T-cell (primary cell): Measurements from ENCODE around the gene SPOP. TPM values are rescaled to one million over a fixed set of nuclear protein-coding genes. Genes with fewer than 3 reads are reported as not detected.

Experiments
- ATAC-seq, 4 experiments: fragments of 200-7000 bp in 3 of 4; fragments of 150-1000 bp in 1 of 4; cut with Tn5 transposase; replicated peaks in 1 of 4; 1 replicate in 3 of 4; 2 replicates in 1 of 4; pipeline ENCODE4 v1.10.0; 2021; ENCODE audit warnings: moderate library complexity in 3 of 4, mild to moderate bottlenecking in 2 of 4, moderate number of reproducible peaks in 1 of 4
- CTCF ChIA-PET, 2 donors: fragments of 300-600 bp; sonication (Branson Sonifier 250); formaldehyde crosslinking; loops; one replicate each; lab custom pipeline; 2022; ENCODE audit warnings: antibody characterized with exemption in 2 of 2; lab: Charles Lee
- POLR2A ChIA-PET, 2 donors: fragments of 300-600 bp; sonication (Branson Sonifier 250); formaldehyde crosslinking; loops; one replicate each; lab custom pipeline; 2022; ENCODE audit warnings: antibody characterized with exemption in 2 of 2; lab: Charles Lee
- DNase-seq, 35 experiments: peaks; one replicate each; pipeline versions ENCODE4 v3.0.0 to v3.0.0-alpha.2; 2013 to 2023
- H3K27ac ChIP-seq: one replicate; pipeline ENCODE4 v1.5.1; 2013; ENCODE audit warnings: low read length
- H3K27me3 ChIP-seq, 2 experiments: replicated peaks in 1 of 2; 1 replicate in 1 of 2; 2 replicates in 1 of 2; pipeline versions ENCODE4 v1.6.1 to v1.7.0; 2013; ENCODE audit warnings: low read length in 1 of 2, mixed read lengths in 1 of 2; ENCODE audit not compliant: control insufficient read depth in 2 of 2, insufficient read depth in 2 of 2; ENCODE audit errors: extremely low read depth in 1 of 2
- H3K36me3 ChIP-seq, 2 donors: 1 replicate in 1 of 2; 2 replicates in 1 of 2; pipeline versions ENCODE4 v1.6.1 to v1.7.0; 2013; ENCODE audit warnings: low read length in 1 of 2; ENCODE audit not compliant: control insufficient read depth in 2 of 2, insufficient read depth in 1 of 2; ENCODE audit errors: extremely low read depth in 1 of 2
- H3K4me1 ChIP-seq, 2 experiments: 1 replicate in 1 of 2; 2 replicates in 1 of 2; pipeline versions ENCODE4 v1.6.1 to v1.7.0; 2013; ENCODE audit warnings: low read length in 2 of 2, mixed read lengths in 1 of 2; ENCODE audit not compliant: insufficient read depth in 2 of 2, control insufficient read depth in 1 of 2; ENCODE audit errors: extremely low read depth in 1 of 2
- H3K4me3 ChIP-seq, 2 donors: 1 replicate in 1 of 2; 2 replicates in 1 of 2; pipeline versions ENCODE4 v1.5.1 to v1.7.0; 2013; ENCODE audit warnings: mild to moderate bottlenecking in 2 of 2, low read length in 1 of 2, moderate library complexity in 1 of 2; ENCODE audit not compliant: control insufficient read depth in 1 of 2; ENCODE audit errors: extremely low read depth in 1 of 2
- H3K9me3 ChIP-seq: 2 replicates; pipeline ENCODE4 v1.7.0; 2013
- H3K27ac Mint-ChIP-seq, 2 donors: one replicate each; pipeline ENCODE4 v1.8.0; 2020 to 2021; ENCODE audit warnings: mild to moderate bottlenecking in 2 of 2, mixed read lengths in 2 of 2
- H3K27me3 Mint-ChIP-seq, 2 donors: one replicate each; pipeline ENCODE4 v1.8.0; 2021 to 2022; ENCODE audit warnings: mixed read lengths in 2 of 2
- H3K36me3 Mint-ChIP-seq: one replicate; pipeline ENCODE4 v1.8.0; 2021; ENCODE audit warnings: mixed read lengths
- H3K4me1 Mint-ChIP-seq, 3 donors: one replicate each; pipeline ENCODE4 v1.8.0; 2020 to 2022; ENCODE audit warnings: mixed read lengths in 3 of 3, mild to moderate bottlenecking in 1 of 3
- H3K4me3 Mint-ChIP-seq, 3 donors: one replicate each; pipeline ENCODE4 v1.8.0; 2020 to 2022; ENCODE audit warnings: mild to moderate bottlenecking in 3 of 3, mixed read lengths in 3 of 3, moderate library complexity in 3 of 3
- H3K9me3 Mint-ChIP-seq, 3 donors: one replicate each; pipeline ENCODE4 v1.8.0; 2020 to 2022; ENCODE audit warnings: mixed read lengths in 3 of 3
- WGBS: methylation state at CpG from one replicate; pipeline ENCODE4 v1.1.5; 2013; ENCODE audit warnings: missing lambda C conversion rate; ENCODE audit not compliant: insufficient coverage; 5-methylcytosine and 5-hydroxymethylcytosine counted together
- total RNA-seq, 35 experiments: library from RNA in 6 of 35; stranded (reverse) in 6 of 35; fragments of 120-200 nt in 1 of 35; gene quantifications; one replicate each; pipeline versions ENCODE4 v1.2.1 to v1.2.4 and lab custom pipeline; 2013 to 2026

Gene SPOP
- total RNA-seq, 5 donors from 2014 or later (not counting 1 experiment from before 2014, with no cell fraction given): 67.1 to 80.4 (median 71.5) TPM

- Histone ChIP-seq H3K9me3 (no peaks in the 10 kb centered on the region), H3K4me1 (peaks cover 0 to 29% of the 10 kb centered on the region in 2 experiments), H3K4me3 (no peak overlapping the region), H3K27me3 (no peaks in the 10 kb centered on the region), H3K27ac (no peak overlapping the region), H3K36me3 (peaks cover 24 to 85% of the 10 kb centered on the region in 2 donors)
- WGBS: 100% methylated on average over 3 of the region's 3 CpGs
- DNase-seq: no peak
- Mint-ChIP-seq H3K9me3 (no peaks in the 10 kb centered on the region), H3K27ac (peak overlapping the region in 1 of 2 donors; percentile 77), H3K4me1 (peaks cover 27 to 45% (median 39%) of the 10 kb centered on the region in 3 donors), H3K27me3 (no peaks in the 10 kb centered on the region), H3K36me3 (peaks cover 56% of the 10 kb centered on the region), H3K4me3 (no peak overlapping the region)
- POLR2A ChIA-PET: no interaction called here
- ATAC-seq: no peak
- CTCF ChIA-PET: interaction anchor here in 1 of 2 donors (0.6 to 1.1 kb wide), 2 partner anchors 65 to 164 kb away, joined by 3 to 4 read pairs; no protein-coding TSS in a partner anchor
Observed at GRCh38 chr17:49722066-49722465, 44.2 kb upstream of the SPOP start.

DNA sequence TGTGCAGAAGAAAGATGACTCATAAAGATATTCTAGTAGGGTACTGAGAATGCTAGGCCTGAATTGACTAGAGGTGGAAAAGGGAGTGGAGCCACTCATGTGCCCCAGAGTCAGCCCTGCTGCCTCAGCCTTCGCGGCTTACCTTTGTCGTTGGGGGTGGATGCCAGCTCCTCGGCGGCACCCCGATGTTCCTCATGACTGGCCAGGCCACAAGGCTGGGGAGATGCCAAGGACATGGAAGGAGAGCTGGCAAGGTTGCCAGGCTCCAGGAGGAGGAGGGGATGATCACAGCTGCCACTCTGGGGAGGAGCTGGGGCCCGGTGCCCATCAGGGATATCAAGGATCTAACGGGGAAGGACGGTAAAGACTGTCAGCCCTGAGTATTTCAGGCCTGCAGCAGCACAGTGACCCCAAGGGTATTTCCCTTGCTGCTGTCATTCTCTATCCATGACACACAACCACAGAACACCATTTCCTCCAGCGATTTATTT lies 39.5 kb upstream of the SPOP start:
- Histone ChIP-seq H3K4me3 (no peak overlapping the region), H3K27me3 (no peaks in the 10 kb centered on the region), H3K27ac (peak overlapping the region; percentile 92), H3K9me3 (no peaks in the 10 kb centered on the region), H3K36me3 (peaks cover 20 to 89% of the 10 kb centered on the region in 2 donors), H3K4me1 (peaks cover 0 to 55% of the 10 kb centered on the region in 2 experiments)
- CTCF ChIA-PET: interaction anchor here (0.6 to 1.5 kb wide), 2 partner anchors 9 to 286 kb away, joined by 3 to 6 read pairs; partner anchors contain the start of gene SLC35B1 (in 1 of the 2)
- POLR2A ChIA-PET: interaction anchor here (0.6 to 0.7 kb wide), 2 partner anchors 47 to 392 kb away, joined by 3 read pairs; partner anchors contain the start of gene FAM117A (in 1 of the 2)
- Mint-ChIP-seq H3K9me3 (no peaks in the 10 kb centered on the region), H3K36me3 (peaks cover 72% of the 10 kb centered on the region), H3K27ac (peak overlapping the region; percentile 91 to 93), H3K27me3 (no peaks in the 10 kb centered on the region), H3K4me3 (no peak overlapping the region), H3K4me1 (peaks cover 28 to 47% (median 40%) of the 10 kb centered on the region in 3 donors)
- 40% methylated on average over 10 of the region's 10 CpGs for WGBS
- ATAC-seq (peak in 1 of 4 experiments; percentile 25), DNase-seq (peak in 1 of 35 experiments; percentile 52)

GRCh38 chr17:49716668-49717364 lies 38.9 kb upstream of the SPOP start:
- no peaks in the 10 kb centered on the region for H3K9me3 Mint-ChIP-seq
- H3K36me3 Mint-ChIP-seq: peaks cover 71% of the 10 kb centered on the region
- peaks cover 0 to 52% of the 10 kb centered on the region in 2 experiments for H3K4me1 ChIP-seq
- 80% methylated on average over 1 of the region's 1 CpG for WGBS
- ATAC-seq: no peak
- no peaks in the 10 kb centered on the region for H3K27me3 ChIP-seq
- no peak overlapping the region for H3K4me3 ChIP-seq
- ChIA-PET POLR2A (interaction anchor here (0.6 to 2.3 kb wide), 8 partner anchors 11 to 392 kb away, joined by 3 to 60 read pairs (median 4); partner anchors contain the start of gene FAM117A (in 1 of the 2)), CTCF (interaction anchor here (0.6 to 2.3 kb wide), 7 partner anchors 9 to 287 kb away, joined by 3 to 21 read pairs (median 5); partner anchors contain the start of genes FAM117A (in 1 of the 2) and SLC35B1 (in 1 of the 2))
- H3K4me3 Mint-ChIP-seq: peak overlapping the region in 1 of 3 donors; percentile 50
- DNase-seq: no peak
- peaks cover 22 to 88% of the 10 kb centered on the region in 2 donors for H3K36me3 ChIP-seq
- no peaks in the 10 kb centered on the region for H3K9me3 ChIP-seq
- peaks cover 28 to 50% (median 40%) of the 10 kb centered on the region in 3 donors for H3K4me1 Mint-ChIP-seq
- peak overlapping the region; percentile 91 to 93 for H3K27ac Mint-ChIP-seq
- H3K27me3 Mint-ChIP-seq: no peaks in the 10 kb centered on the region
- peak overlapping the region; percentile 92 for H3K27ac ChIP-seq

DNA sequence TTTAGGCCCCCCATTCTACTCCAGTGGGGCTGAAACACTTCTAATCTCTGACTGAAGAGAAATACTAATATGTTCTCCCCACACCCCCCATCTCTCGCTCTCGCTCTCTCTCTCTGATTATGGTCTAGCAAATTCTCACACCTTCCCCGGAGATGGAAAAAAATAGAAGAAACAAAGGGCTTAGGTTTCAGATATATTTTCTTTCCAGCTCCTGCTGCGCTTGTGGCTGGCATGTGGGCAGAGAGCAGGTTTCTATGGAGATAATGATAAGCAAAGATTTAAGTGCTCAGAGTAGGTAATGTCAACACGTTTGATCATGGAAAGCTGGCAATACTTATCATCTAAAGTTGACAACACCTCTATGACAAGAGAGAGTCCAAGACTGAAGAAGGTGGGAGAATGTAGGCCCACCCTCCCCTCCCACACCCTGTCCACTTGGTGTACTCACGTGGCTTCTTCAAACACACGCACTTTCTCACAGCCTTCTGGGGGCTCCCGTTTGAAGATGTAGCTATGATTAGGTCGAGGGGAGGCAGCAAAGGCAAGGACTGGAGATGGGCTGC lies 37.9 kb upstream of the SPOP start:
- H3K4me3 ChIP-seq: no peak overlapping the region
- Mint-ChIP-seq H3K4me1 (peaks cover 28 to 51% (median 40%) of the 10 kb centered on the region in 3 donors), H3K4me3 (peak overlapping the region; percentile 1 to 50 (median 26)), H3K36me3 (peaks cover 72% of the 10 kb centered on the region), H3K9me3 (no peaks in the 10 kb centered on the region), H3K27me3 (no peaks in the 10 kb centered on the region), H3K27ac (peak overlapping the region; percentile 91 to 93)
- POLR2A ChIA-PET: interaction anchor here (0.6 to 2.3 kb wide), 14 partner anchors 12 to 1174 kb away, joined by 3 to 60 read pairs (median 6); partner anchors contain the start of genes FAM117A (in 1 of the 2), KAT7 (in 1 of the 2) and TOB1 (in 1 of the 2)
- DNase-seq: peak in 30 of 35 experiments; percentile 18 to 82 (median 45)
- peak; percentile 32 to 80 (median 46) for ATAC-seq
- no peaks in the 10 kb centered on the region for H3K27me3 ChIP-seq
- peaks cover 20 to 87% of the 10 kb centered on the region in 2 donors for H3K36me3 ChIP-seq
- peak overlapping the region; percentile 92 for H3K27ac ChIP-seq
- peaks cover 0 to 52% of the 10 kb centered on the region in 2 experiments for H3K4me1 ChIP-seq
- 60% methylated on average over 1 of the region's 9 CpGs for WGBS
- CTCF ChIA-PET: interaction anchor here (0.5 to 2.3 kb wide), 17 partner anchors 8 to 100 kb away, joined by 3 to 21 read pairs (median 5); partner anchors contain the start of genes FAM117A (in 1 of the 2), SLC35B1 (in 1 of the 2) and SPOP (in 1 of the 2)
- no peaks in the 10 kb centered on the region for H3K9me3 ChIP-seq

DNA sequence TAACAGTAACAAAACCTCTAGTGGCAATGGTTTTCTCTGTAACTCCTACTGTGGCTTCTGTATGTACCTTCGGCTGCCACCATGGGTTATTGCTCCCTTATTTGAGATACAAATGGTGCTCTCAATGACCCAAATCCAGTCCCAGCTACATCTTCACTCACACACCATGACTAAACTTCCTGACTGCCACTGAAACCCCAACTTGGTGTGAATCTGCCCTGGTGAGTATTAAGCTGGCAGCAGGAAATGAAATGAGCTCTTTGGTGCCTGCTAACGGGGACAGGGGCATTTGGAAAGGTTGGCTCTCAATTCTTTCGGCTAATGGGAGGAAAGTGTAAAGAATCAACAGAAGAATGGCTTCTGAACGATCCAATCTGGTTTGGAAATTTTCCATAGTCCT lies 37.3 kb upstream of the SPOP start:
- H3K9me3 Mint-ChIP-seq: no peaks in the 10 kb centered on the region

More for the DNA sequence above, 37.3 kb upstream of the SPOP start:
- H3K27me3 ChIP-seq: no peaks in the 10 kb centered on the region
- Mint-ChIP-seq H3K27ac (peak overlapping the region; percentile 91 to 93), H3K4me1 (peaks cover 28 to 52% (median 40%) of the 10 kb centered on the region in 3 donors), H3K27me3 (no peaks in the 10 kb centered on the region), H3K4me3 (peak overlapping the region; percentile 22 to 50 (median 26)), H3K36me3 (peaks cover 72% of the 10 kb centered on the region)
- peaks cover 19 to 89% of the 10 kb centered on the region in 2 donors for H3K36me3 ChIP-seq
- H3K4me3 ChIP-seq: no peak overlapping the region
- ChIA-PET POLR2A (interaction anchor here (0.6 to 2.3 kb wide), 11 partner anchors 24 to 1174 kb away, joined by 3 to 60 read pairs (median 6); partner anchors contain the start of genes FAM117A (in 2 of the 2) and KAT7 (in 1 of the 2)), CTCF (interaction anchor here (0.5 to 2.3 kb wide), 16 partner anchors 13 to 101 kb away, joined by 3 to 21 read pairs (median 4); partner anchors contain the start of genes FAM117A (in 1 of the 2) and SPOP (in 1 of the 2))
- H3K27ac ChIP-seq: peak overlapping the region; percentile 92
- ATAC-seq: peak; percentile 53 to 75 (median 60)
- H3K4me1 ChIP-seq: peaks cover 0 to 52% of the 10 kb centered on the region in 2 experiments
- 19% methylated on average over 3 of the region's 4 CpGs for WGBS
- no peaks in the 10 kb centered on the region for H3K9me3 ChIP-seq
- DNase-seq: peak in 27 of 35 experiments; percentile 12 to 76 (median 29)
